Small intestine (tissue), 7 donors: ENCODE measurements around the gene ZNF536. TPM values are rescaled to one million over a fixed set of nuclear protein-coding genes. Genes with fewer than 3 reads are reported as not detected.
"Not testable (repeated sequence)": the region's sequence is repeated elsewhere in the genome, so short reads cannot be mapped to it uniquely, and the experiment has no call there.

Experiments
- DNase-seq, 2 donors: peaks; one replicate each; pipeline versions ENCODE4 v3.0.0 to v3.0.0-alpha.2; 2013
- FAIRE-seq: peaks from 2 replicates; lab custom pipeline; 2012; peaks lifted over from hg19 to GRCh38; lab: Jason Lieb, UNC
- H3K27ac ChIP-seq, 3 donors: one replicate each; pipeline ENCODE4 v1.5.1; 2013; ENCODE audit warnings: low read length in 2 of 3, mild to moderate bottlenecking in 2 of 3, control low read depth in 1 of 3, inconsistent platforms in 1 of 3, low read depth in 1 of 3, moderate library complexity in 1 of 3
- H3K27me3 ChIP-seq, 3 donors: one replicate each; pipeline ENCODE4 v1.6.1; 2013; ENCODE audit warnings: low read length in 3 of 3, inconsistent platforms in 1 of 3; ENCODE audit not compliant: control insufficient read depth in 3 of 3, insufficient read depth in 3 of 3
- H3K36me3 ChIP-seq, 3 donors: one replicate each; pipeline ENCODE4 v1.6.1; 2013; ENCODE audit warnings: low read length in 3 of 3, inconsistent platforms in 1 of 3, low read depth in 1 of 3, mild to moderate bottlenecking in 1 of 3, moderate library complexity in 1 of 3; ENCODE audit not compliant: control insufficient read depth in 3 of 3, insufficient read depth in 2 of 3
- H3K4me1 ChIP-seq, 3 donors: one replicate each; pipeline ENCODE4 v1.6.1; 2013; ENCODE audit warnings: low read length in 2 of 3, inconsistent platforms in 1 of 3, low read depth in 1 of 3, mild to moderate bottlenecking in 1 of 3, moderate library complexity in 1 of 3; ENCODE audit not compliant: control insufficient read depth in 3 of 3, insufficient read depth in 2 of 3
- H3K4me3 ChIP-seq, 3 donors: one replicate each; pipeline ENCODE4 v1.5.1; 2013; ENCODE audit warnings: low read length in 3 of 3, control low read depth in 1 of 3, inconsistent platforms in 1 of 3, low read depth in 1 of 3, mild to moderate bottlenecking in 1 of 3, moderate library complexity in 1 of 3
- H3K9me3 ChIP-seq, 2 donors: one replicate each; pipeline ENCODE4 v1.6.1; 2013; ENCODE audit warnings: low read depth in 1 of 2, low read length in 1 of 2; ENCODE audit not compliant: control insufficient read depth in 2 of 2, insufficient read depth in 1 of 2
- WGBS, 3 donors: extraction: QIAGEN DNeasy Blood & Tissue Kit; methylation state at CpG; one replicate each; pipeline ENCODE4 v1.1.7; 2013; 5-methylcytosine and 5-hydroxymethylcytosine counted together
- polyA plus RNA-seq, 4 donors: library from polyadenylated mRNA; stranded (reverse) in 3 of 4; unstranded in 1 of 4; fragments of 200-250 nt in 3 of 4; fragments of 120-200 nt in 1 of 4; gene quantifications; one replicate each; pipeline versions ENCODE4 v1.2.1 to v1.2.3, GENCODE V29; 2013
- donor health status: healthy with polysubstance abuse.
- donor health status: control.
- donor health status: control.
- donor health status: Bipolar disorder and iron deficiency.
- donor health status: healthy.

ZNF536 gene
- polyA plus RNA-seq, 4 donors, result 0.27 to 3.3 (median 0.98) TPM; not detected in 1

- WGBS, 3 donors, result 59 to 72% (median 64%) methylated on average over 14 of the region's 14 CpGs
- FAIRE-seq, result no peak
- Histone ChIP-seq H3K36me3 (no peaks in the 10 kb centered on the region), H3K27me3 (no peaks in the 10 kb centered on the region), H3K4me3 (no peak overlapping the region), H3K27ac (no peak overlapping the region), H3K4me1 (no peaks in the 10 kb centered on the region), H3K9me3 (no peaks in the 10 kb centered on the region)
- no peak for DNase-seq
These were observed 32.3 kb upstream of the ZNF536 start for GRCh38 chr19:30339624-30340525.

GRCh38 chr19:30340771-30341561, 31.2 kb upstream of the ZNF536 start:
- peak in 1 of 2 donors; percentile 17 for DNase-seq
- H3K4me1 ChIP-seq, result no peaks in the 10 kb centered on the region
- 52 to 64% (median 60%) methylated on average over 11 of the region's 11 CpGs for WGBS, 3 donors
- FAIRE-seq, result no peak
- H3K27me3 ChIP-seq, result no peaks in the 10 kb centered on the region
- no peaks in the 10 kb centered on the region for H3K9me3 ChIP-seq
- H3K27ac ChIP-seq, result peak overlapping the region in 1 of 3 donors; percentile 19
- H3K4me3 ChIP-seq, result no peak overlapping the region
- no peaks in the 10 kb centered on the region for H3K36me3 ChIP-seq

GRCh38 chr19:30341611-30342201, 30.5 kb upstream of the ZNF536 start:
- no peak overlapping the region for H3K4me3 ChIP-seq
- H3K36me3 ChIP-seq, result no peaks in the 10 kb centered on the region
- no peak overlapping the region for H3K27ac ChIP-seq
- no peaks in the 10 kb centered on the region for H3K9me3 ChIP-seq
- FAIRE-seq (no peak), DNase-seq (no peak)
- no peaks in the 10 kb centered on the region for H3K4me1 ChIP-seq
- H3K27me3 ChIP-seq, result no peaks in the 10 kb centered on the region

- DNase-seq, result no peak
- H3K4me1 ChIP-seq, result no peaks in the 10 kb centered on the region
- no peaks in the 10 kb centered on the region for H3K9me3 ChIP-seq
- H3K27ac ChIP-seq, result no peak overlapping the region
- no peaks in the 10 kb centered on the region for H3K27me3 ChIP-seq
- 61 to 74% (median 64%) methylated on average over 3 of the region's 3 CpGs for WGBS, 3 donors
- no peak for FAIRE-seq
- H3K4me3 ChIP-seq, result no peak overlapping the region
- no peaks in the 10 kb centered on the region for H3K36me3 ChIP-seq
These were observed 29.3 kb upstream of the ZNF536 start for GRCh38 chr19:30342901-30343300.

GRCh38 chr19:30344446-30345425, 27.4 kb upstream of the ZNF536 start:
- no peaks in the 10 kb centered on the region for H3K4me1 ChIP-seq
- H3K36me3 ChIP-seq, result no peaks in the 10 kb centered on the region
- H3K4me3 ChIP-seq, result no peak overlapping the region
- 77 to 85% (median 77%) methylated on average over 14 of the region's 14 CpGs for WGBS, 3 donors
- DNase-seq (no peak), FAIRE-seq (no peak)
- H3K27ac ChIP-seq, result no peak overlapping the region
- no peaks in the 10 kb centered on the region for H3K9me3 ChIP-seq
- H3K27me3 ChIP-seq, result no peaks in the 10 kb centered on the region

GRCh38 chr19:30345686-30346085, 26.5 kb upstream of the ZNF536 start:
- Histone ChIP-seq H3K27me3 (no peaks in the 10 kb centered on the region), H3K4me1 (no peaks in the 10 kb centered on the region), H3K27ac (no peak overlapping the region), H3K36me3 (no peaks in the 10 kb centered on the region), H3K9me3 (no peaks in the 10 kb centered on the region), H3K4me3 (no peak overlapping the region)
- WGBS, 3 donors, result 81 to 87% (median 86%) methylated on average over 8 of the region's 8 CpGs
- FAIRE-seq (no peak), DNase-seq (no peak)

GRCh38 chr19:30346468-30346867, 25.7 kb upstream of the ZNF536 start:
- H3K36me3 ChIP-seq, H3K4me1 ChIP-seq, H3K9me3 ChIP-seq, H3K27ac ChIP-seq, H3K4me3 ChIP-seq, DNase-seq, H3K27me3 ChIP-seq, FAIRE-seq: not testable (repeated sequence)
- 92 to 100% (median 97%) methylated on average over 1 of the region's 1 CpG for WGBS, 3 donors
